ENCODE results near the gene SSBP2.

Gene SSBP2

GRCh38 chr5:81754621-81755020 is 3.7 kb upstream of the SSBP2 start:
- no peak for TF ChIP-seq CTCF (conservative IDR thresholded peaks at IDR 0.05; ENCODE audit: low read depth, low read length)
- no peak for DNase-seq (ENCODE audit: low read depth)
- H3K4me3 ChIP-seq (ENCODE audit: low read length): no peak overlapping the region

- no peak for TF ChIP-seq CTCF (conservative IDR thresholded peaks at IDR 0.05; ENCODE audit: low read depth, low read length)
- DNase-seq (ENCODE audit: low read depth): no peak
- H3K4me3 ChIP-seq (ENCODE audit: low read length): no peak overlapping the region
These were observed 2.5 kb upstream of the SSBP2 start for GRCh38 chr5:81753429-81753828.

GRCh38 chr5:81752644-81752963 is 1.7 kb upstream of the SSBP2 start:
- TF ChIP-seq CTCF (conservative IDR thresholded peaks at IDR 0.05; ENCODE audit: low read depth, low read length): no peak
- DNase-seq (ENCODE audit: low read depth): no peak
- H3K4me3 ChIP-seq (ENCODE audit: low read length): no peak overlapping the region

GRCh38 chr5:81751836-81752643 is 1.1 kb upstream of the SSBP2 start:
- peak; percentile 25 for DNase-seq (ENCODE audit: low read depth)
- peak overlapping the region; percentile 53 for H3K4me3 ChIP-seq (ENCODE audit: low read length)
- no peak for TF ChIP-seq CTCF (conservative IDR thresholded peaks at IDR 0.05; ENCODE audit: low read depth, low read length)

- no peak for TF ChIP-seq CTCF (conservative IDR thresholded peaks at IDR 0.05; ENCODE audit: low read depth, low read length)
- no peak for DNase-seq (ENCODE audit: low read depth)
These were observed 439 bp downstream of the SSBP2 start for GRCh38 chr5:81750308-81751008.

GRCh38 chr5:81749561-81750307 is 1.2 kb downstream of the SSBP2 start:
- DNase-seq (ENCODE audit: low read depth): no peak
- H3K4me3 ChIP-seq (ENCODE audit: low read length): peak overlapping the region; percentile 82
- TF ChIP-seq CTCF (conservative IDR thresholded peaks at IDR 0.05; ENCODE audit: low read depth, low read length): no peak

More at GRCh38 chr5:81750308-81751008, 439 bp downstream of the SSBP2 start:
- H3K4me3 ChIP-seq (ENCODE audit: low read length): peak overlapping the region; percentile 82
